ENCODE measurements around the gene UBE3D. TPM values are rescaled to one million over a fixed set of nuclear protein-coding genes. Genes with fewer than 3 reads are reported as not detected.

Gene UBE3D
- total RNA-seq, 1 experiment from 2014 or later = 10.9 TPM

- H3K27me3 ChIP-seq (replicated peaks; ENCODE audit: control insufficient read depth, insufficient read depth, low read length) = no peaks in the 10 kb centered on the region
- H3K9me3 ChIP-seq = no peaks in the 10 kb centered on the region
- ChIA-PET POLR2A (no interaction called here), CTCF (no interaction called here)
- Mint-ChIP-seq H3K4me1 (ENCODE audit: low read depth, unreplicated experiment) (no peaks in the 10 kb centered on the region), H3K27ac (ENCODE audit: unreplicated experiment) (no peak overlapping the region), H3K9me3 (ENCODE audit: unreplicated experiment) (no peaks in the 10 kb centered on the region), H3K27me3 (ENCODE audit: insufficient read depth, unreplicated experiment) (no peaks in the 10 kb centered on the region), H3K36me3 (ENCODE audit: insufficient read depth, unreplicated experiment) (no peaks in the 10 kb centered on the region), H3K4me3 (ENCODE audit: unreplicated experiment) (no peak overlapping the region)
- TF ChIP-seq CTCF (IDR thresholded peaks at IDR 0.05; ENCODE audit: insufficient read depth in 1 of 2, low read depth in 1 of 2, low read length in 1 of 2, severe bottlenecking in 1 of 2, unreplicated experiment in 1 of 2) = no peak
- no peaks in the 10 kb centered on the region for H3K36me3 ChIP-seq (ENCODE audit: control insufficient read depth, insufficient read depth, low read length)
- no peak overlapping the region for H3K4me3 ChIP-seq (ENCODE audit: low read depth, low read length)
- DNase-seq = no peak
- intact Hi-C loops (cut with micrococcal nuclease; ENCODE audit: unreplicated experiment) = no loop called here
- no peaks in the 10 kb centered on the region for H3K4me1 ChIP-seq
- no TSS peak for BruUV-seq (replicated peaks)
Observed at GRCh38 chr6:82980086-82980485, 85.6 kb downstream of the UBE3D start.

GRCh38 chr6:82979657-82980056 lies 86.0 kb downstream of the UBE3D start:
- Mint-ChIP-seq H3K27me3 (ENCODE audit: insufficient read depth, unreplicated experiment) (no peaks in the 10 kb centered on the region), H3K4me3 (ENCODE audit: unreplicated experiment) (no peak overlapping the region), H3K36me3 (ENCODE audit: insufficient read depth, unreplicated experiment) (no peaks in the 10 kb centered on the region), H3K4me1 (ENCODE audit: low read depth, unreplicated experiment) (no peaks in the 10 kb centered on the region), H3K27ac (ENCODE audit: unreplicated experiment) (no peak overlapping the region), H3K9me3 (ENCODE audit: unreplicated experiment) (no peaks in the 10 kb centered on the region)
- BruUV-seq (replicated peaks) = no TSS peak
- no peak for TF ChIP-seq CTCF (IDR thresholded peaks at IDR 0.05; ENCODE audit: insufficient read depth in 1 of 2, low read depth in 1 of 2, low read length in 1 of 2, severe bottlenecking in 1 of 2, unreplicated experiment in 1 of 2)
- ChIA-PET POLR2A (no interaction called here), CTCF (no interaction called here)
- Histone ChIP-seq H3K4me3 (ENCODE audit: low read depth, low read length) (no peak overlapping the region), H3K9me3 (no peaks in the 10 kb centered on the region), H3K4me1 (no peaks in the 10 kb centered on the region), H3K36me3 (ENCODE audit: control insufficient read depth, insufficient read depth, low read length) (no peaks in the 10 kb centered on the region), H3K27me3 (replicated peaks; ENCODE audit: control insufficient read depth, insufficient read depth, low read length) (no peaks in the 10 kb centered on the region)
- intact Hi-C loops (cut with micrococcal nuclease; ENCODE audit: unreplicated experiment) = no loop called here
- DNase-seq = no peak

- no peak for TF ChIP-seq CTCF (IDR thresholded peaks at IDR 0.05; ENCODE audit: insufficient read depth in 1 of 2, low read depth in 1 of 2, low read length in 1 of 2, severe bottlenecking in 1 of 2, unreplicated experiment in 1 of 2)
- no peaks in the 10 kb centered on the region for H3K4me1 ChIP-seq
- H3K9me3 ChIP-seq = no peaks in the 10 kb centered on the region
- H3K4me3 ChIP-seq (ENCODE audit: low read depth, low read length) = no peak overlapping the region
- H3K4me3 Mint-ChIP-seq (ENCODE audit: unreplicated experiment) = no peak overlapping the region
- no peaks in the 10 kb centered on the region for H3K36me3 Mint-ChIP-seq (ENCODE audit: insufficient read depth, unreplicated experiment)
- H3K36me3 ChIP-seq (ENCODE audit: control insufficient read depth, insufficient read depth, low read length) = no peaks in the 10 kb centered on the region
- H3K9me3 Mint-ChIP-seq (ENCODE audit: unreplicated experiment) = no peaks in the 10 kb centered on the region
- H3K27me3 ChIP-seq (replicated peaks; ENCODE audit: control insufficient read depth, insufficient read depth, low read length) = no peaks in the 10 kb centered on the region
- intact Hi-C loops (cut with micrococcal nuclease; ENCODE audit: unreplicated experiment) = no loop called here
- H3K27ac Mint-ChIP-seq (ENCODE audit: unreplicated experiment) = no peak overlapping the region
- H3K27me3 Mint-ChIP-seq (ENCODE audit: insufficient read depth, unreplicated experiment) = no peaks in the 10 kb centered on the region
- POLR2A ChIA-PET = no interaction called here
- H3K4me1 Mint-ChIP-seq (ENCODE audit: low read depth, unreplicated experiment) = no peaks in the 10 kb centered on the region
- no peak for DNase-seq
- CTCF ChIA-PET = no interaction called here
- BruUV-seq (replicated peaks) = no TSS peak
Observed at GRCh38 chr6:82978362-82978945, 87.2 kb downstream of the UBE3D start.

Measured in Caco-2 (cell line).